ENCODE data around the gene RIGI. TPM values are rescaled to one million over a fixed set of nuclear protein-coding genes. Genes with fewer than 3 reads are reported as not detected.

Gene RIGI
- total and polyA plus RNA-seq, 9 of the 15 experiments (the other 6 are each of a cell fraction or from before 2014, with no cell fraction given), result 0.27 to 1.1 (median 0.54) TPM

DNA sequence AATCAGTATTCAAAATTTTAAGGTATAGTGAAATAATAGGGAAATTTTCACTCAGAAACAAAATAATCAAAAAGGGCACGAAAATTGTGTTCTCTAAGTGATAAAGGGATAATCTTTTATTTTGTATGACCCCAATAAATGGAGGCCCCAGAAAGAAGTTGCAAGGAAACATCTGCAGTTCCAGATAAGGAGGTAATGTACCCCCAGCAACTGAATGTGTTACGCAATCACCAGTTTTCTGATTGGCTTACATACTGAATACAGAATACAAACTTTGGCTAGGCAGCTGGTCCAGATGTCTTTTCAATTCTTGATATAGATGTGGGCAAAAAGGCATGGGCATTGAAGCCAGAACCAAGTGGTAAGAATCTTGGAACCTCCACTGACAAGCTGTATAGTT, 28.1 kb upstream of the RIGI start (continued):
- TF ChIP-seq RBM17 (IDR thresholded peaks at IDR 0.05; ENCODE audit: borderline replicate concordance, low read depth, low read length), result no peak
- TF ChIP-seq, protein P1, sequence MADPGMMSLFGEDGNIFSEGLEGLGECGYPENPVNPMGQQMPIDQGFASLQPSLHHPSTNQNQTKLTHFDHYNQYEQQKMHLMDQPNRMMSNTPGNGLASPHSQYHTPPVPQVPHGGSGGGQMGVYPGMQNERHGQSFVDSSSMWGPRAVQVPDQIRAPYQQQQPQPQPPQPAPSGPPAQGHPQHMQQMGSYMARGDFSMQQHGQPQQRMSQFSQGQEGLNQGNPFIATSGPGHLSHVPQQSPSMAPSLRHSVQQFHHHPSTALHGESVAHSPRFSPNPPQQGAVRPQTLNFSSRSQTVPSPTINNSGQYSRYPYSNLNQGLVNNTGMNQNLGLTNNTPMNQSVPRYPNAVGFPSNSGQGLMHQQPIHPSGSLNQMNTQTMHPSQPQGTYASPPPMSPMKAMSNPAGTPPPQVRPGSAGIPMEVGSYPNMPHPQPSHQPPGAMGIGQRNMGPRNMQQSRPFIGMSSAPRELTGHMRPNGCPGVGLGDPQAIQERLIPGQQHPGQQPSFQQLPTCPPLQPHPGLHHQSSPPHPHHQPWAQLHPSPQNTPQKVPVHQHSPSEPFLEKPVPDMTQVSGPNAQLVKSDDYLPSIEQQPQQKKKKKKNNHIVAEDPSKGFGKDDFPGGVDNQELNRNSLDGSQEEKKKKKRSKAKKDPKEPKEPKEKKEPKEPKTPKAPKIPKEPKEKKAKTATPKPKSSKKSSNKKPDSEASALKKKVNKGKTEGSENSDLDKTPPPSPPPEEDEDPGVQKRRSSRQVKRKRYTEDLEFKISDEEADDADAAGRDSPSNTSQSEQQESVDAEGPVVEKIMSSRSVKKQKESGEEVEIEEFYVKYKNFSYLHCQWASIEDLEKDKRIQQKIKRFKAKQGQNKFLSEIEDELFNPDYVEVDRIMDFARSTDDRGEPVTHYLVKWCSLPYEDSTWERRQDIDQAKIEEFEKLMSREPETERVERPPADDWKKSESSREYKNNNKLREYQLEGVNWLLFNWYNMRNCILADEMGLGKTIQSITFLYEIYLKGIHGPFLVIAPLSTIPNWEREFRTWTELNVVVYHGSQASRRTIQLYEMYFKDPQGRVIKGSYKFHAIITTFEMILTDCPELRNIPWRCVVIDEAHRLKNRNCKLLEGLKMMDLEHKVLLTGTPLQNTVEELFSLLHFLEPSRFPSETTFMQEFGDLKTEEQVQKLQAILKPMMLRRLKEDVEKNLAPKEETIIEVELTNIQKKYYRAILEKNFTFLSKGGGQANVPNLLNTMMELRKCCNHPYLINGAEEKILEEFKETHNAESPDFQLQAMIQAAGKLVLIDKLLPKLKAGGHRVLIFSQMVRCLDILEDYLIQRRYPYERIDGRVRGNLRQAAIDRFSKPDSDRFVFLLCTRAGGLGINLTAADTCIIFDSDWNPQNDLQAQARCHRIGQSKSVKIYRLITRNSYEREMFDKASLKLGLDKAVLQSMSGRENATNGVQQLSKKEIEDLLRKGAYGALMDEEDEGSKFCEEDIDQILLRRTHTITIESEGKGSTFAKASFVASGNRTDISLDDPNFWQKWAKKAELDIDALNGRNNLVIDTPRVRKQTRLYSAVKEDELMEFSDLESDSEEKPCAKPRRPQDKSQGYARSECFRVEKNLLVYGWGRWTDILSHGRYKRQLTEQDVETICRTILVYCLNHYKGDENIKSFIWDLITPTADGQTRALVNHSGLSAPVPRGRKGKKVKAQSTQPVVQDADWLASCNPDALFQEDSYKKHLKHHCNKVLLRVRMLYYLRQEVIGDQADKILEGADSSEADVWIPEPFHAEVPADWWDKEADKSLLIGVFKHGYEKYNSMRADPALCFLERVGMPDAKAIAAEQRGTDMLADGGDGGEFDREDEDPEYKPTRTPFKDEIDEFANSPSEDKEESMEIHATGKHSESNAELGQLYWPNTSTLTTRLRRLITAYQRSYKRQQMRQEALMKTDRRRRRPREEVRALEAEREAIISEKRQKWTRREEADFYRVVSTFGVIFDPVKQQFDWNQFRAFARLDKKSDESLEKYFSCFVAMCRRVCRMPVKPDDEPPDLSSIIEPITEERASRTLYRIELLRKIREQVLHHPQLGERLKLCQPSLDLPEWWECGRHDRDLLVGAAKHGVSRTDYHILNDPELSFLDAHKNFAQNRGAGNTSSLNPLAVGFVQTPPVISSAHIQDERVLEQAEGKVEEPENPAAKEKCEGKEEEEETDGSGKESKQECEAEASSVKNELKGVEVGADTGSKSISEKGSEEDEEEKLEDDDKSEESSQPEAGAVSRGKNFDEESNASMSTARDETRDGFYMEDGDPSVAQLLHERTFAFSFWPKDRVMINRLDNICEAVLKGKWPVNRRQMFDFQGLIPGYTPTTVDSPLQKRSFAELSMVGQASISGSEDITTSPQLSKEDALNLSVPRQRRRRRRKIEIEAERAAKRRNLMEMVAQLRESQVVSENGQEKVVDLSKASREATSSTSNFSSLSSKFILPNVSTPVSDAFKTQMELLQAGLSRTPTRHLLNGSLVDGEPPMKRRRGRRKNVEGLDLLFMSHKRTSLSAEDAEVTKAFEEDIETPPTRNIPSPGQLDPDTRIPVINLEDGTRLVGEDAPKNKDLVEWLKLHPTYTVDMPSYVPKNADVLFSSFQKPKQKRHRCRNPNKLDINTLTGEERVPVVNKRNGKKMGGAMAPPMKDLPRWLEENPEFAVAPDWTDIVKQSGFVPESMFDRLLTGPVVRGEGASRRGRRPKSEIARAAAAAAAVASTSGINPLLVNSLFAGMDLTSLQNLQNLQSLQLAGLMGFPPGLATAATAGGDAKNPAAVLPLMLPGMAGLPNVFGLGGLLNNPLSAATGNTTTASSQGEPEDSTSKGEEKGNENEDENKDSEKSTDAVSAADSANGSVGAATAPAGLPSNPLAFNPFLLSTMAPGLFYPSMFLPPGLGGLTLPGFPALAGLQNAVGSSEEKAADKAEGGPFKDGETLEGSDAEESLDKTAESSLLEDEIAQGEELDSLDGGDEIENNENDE (IDR thresholded peaks at IDR 0.05; ENCODE audit: low read depth, low read length), result no peak
- TF ChIP-seq PPARD (CRISPR knock-in tag; IDR thresholded peaks at IDR 0.05), result no peak
- TF ChIP-seq BCOR (IDR thresholded peaks at IDR 0.05), result no peak
- TF ChIP-seq NEUROD1 (IDR thresholded peaks at IDR 0.05; ENCODE audit: borderline replicate concordance, low read depth, low read length, partially characterized antibody), result no peak
- no peak for TF ChIP-seq MCM2 (IDR thresholded peaks at IDR 0.05; ENCODE audit: low read depth)
- TF ChIP-seq, protein P2, sequence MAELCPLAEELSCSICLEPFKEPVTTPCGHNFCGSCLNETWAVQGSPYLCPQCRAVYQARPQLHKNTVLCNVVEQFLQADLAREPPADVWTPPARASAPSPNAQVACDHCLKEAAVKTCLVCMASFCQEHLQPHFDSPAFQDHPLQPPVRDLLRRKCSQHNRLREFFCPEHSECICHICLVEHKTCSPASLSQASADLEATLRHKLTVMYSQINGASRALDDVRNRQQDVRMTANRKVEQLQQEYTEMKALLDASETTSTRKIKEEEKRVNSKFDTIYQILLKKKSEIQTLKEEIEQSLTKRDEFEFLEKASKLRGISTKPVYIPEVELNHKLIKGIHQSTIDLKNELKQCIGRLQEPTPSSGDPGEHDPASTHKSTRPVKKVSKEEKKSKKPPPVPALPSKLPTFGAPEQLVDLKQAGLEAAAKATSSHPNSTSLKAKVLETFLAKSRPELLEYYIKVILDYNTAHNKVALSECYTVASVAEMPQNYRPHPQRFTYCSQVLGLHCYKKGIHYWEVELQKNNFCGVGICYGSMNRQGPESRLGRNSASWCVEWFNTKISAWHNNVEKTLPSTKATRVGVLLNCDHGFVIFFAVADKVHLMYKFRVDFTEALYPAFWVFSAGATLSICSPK (IDR thresholded peaks at IDR 0.05; ENCODE audit: borderline replicate concordance), result no peak
- TF ChIP-seq, protein P3, sequence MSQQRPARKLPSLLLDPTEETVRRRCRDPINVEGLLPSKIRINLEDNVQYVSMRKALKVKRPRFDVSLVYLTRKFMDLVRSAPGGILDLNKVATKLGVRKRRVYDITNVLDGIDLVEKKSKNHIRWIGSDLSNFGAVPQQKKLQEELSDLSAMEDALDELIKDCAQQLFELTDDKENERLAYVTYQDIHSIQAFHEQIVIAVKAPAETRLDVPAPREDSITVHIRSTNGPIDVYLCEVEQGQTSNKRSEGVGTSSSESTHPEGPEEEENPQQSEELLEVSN (IDR thresholded peaks at IDR 0.05; ENCODE audit: borderline replicate concordance in 1 of 2, extremely low read depth in 1 of 2, insufficient read depth in 1 of 2, insufficient read length in 1 of 2, low read depth in 1 of 2, low read length in 1 of 2, poor library complexity in 1 of 2, severe bottlenecking in 1 of 2), result no peak
- no peak for TF ChIP-seq ZNF24 (IDR thresholded peaks at IDR 0.05)
- TF ChIP-seq, protein P4, sequence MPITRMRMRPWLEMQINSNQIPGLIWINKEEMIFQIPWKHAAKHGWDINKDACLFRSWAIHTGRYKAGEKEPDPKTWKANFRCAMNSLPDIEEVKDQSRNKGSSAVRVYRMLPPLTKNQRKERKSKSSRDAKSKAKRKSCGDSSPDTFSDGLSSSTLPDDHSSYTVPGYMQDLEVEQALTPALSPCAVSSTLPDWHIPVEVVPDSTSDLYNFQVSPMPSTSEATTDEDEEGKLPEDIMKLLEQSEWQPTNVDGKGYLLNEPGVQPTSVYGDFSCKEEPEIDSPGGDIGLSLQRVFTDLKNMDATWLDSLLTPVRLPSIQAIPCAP (CRISPR knock-in tag; IDR thresholded peaks at IDR 0.05; ENCODE audit: borderline replicate concordance), result no peak
- TF ChIP-seq BDP1 (IDR thresholded peaks at IDR 0.05; ENCODE audit: insufficient read depth, insufficient read length), result no peak
- TF ChIP-seq SRSF3 (IDR thresholded peaks at IDR 0.05; ENCODE audit: insufficient read depth, low read length), result no peak
- TF ChIP-seq PTRF (tag; IDR thresholded peaks at IDR 0.05), result no peak
- no peak for TF ChIP-seq ZNF695 (CRISPR knock-in tag; IDR thresholded peaks at IDR 0.05)
